ENCODE results near the gene KAT6B.
"Not testable (repeated sequence)": the region's sequence is repeated elsewhere in the genome, so short reads cannot be mapped to it uniquely, and the experiment has no call there.

KAT6B gene

GRCh38 chr10:75051308-75051707 is 224.9 kb downstream of the KAT6B start:
- H3K4me3 ChIP-seq (ENCODE audit: low read depth, low read length): no peak overlapping the region
- no peak for DNase-seq (ENCODE audit: low read depth)
- TF ChIP-seq, protein P1, sequence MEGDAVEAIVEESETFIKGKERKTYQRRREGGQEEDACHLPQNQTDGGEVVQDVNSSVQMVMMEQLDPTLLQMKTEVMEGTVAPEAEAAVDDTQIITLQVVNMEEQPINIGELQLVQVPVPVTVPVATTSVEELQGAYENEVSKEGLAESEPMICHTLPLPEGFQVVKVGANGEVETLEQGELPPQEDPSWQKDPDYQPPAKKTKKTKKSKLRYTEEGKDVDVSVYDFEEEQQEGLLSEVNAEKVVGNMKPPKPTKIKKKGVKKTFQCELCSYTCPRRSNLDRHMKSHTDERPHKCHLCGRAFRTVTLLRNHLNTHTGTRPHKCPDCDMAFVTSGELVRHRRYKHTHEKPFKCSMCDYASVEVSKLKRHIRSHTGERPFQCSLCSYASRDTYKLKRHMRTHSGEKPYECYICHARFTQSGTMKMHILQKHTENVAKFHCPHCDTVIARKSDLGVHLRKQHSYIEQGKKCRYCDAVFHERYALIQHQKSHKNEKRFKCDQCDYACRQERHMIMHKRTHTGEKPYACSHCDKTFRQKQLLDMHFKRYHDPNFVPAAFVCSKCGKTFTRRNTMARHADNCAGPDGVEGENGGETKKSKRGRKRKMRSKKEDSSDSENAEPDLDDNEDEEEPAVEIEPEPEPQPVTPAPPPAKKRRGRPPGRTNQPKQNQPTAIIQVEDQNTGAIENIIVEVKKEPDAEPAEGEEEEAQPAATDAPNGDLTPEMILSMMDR (IDR thresholded peaks at IDR 0.05; ENCODE audit: low read depth, low read length, missing control alignments): no peak

- DNase-seq (ENCODE audit: low read depth); H3K4me3 ChIP-seq (ENCODE audit: low read depth, low read length): not testable (repeated sequence)
Measured at GRCh38 chr10:75055896-75056406, 229.6 kb downstream of the KAT6B start.

DNA sequence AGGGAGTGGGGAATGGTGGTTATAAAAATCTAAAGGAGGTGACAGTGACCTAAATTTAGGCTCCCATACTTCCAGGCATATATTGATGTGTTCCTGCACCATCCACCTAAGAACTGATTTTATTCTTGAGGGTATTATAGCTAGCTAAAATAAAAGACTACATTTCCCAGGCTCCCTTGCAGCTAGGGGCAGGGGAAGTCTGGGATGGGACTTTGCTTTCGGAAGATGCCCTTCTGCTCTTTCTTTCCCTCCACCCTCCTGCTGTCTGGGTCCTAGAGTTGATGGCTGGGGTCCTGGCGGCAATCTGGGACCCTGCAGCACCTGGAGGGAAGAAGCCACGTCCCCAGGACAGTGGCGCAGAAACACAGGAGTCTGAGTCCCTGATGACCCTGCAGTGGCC is 231.3 kb downstream of the KAT6B start:
- no peak overlapping the region for H3K4me3 ChIP-seq (ENCODE audit: low read depth, low read length)
- no peak for DNase-seq (ENCODE audit: low read depth)
- TF ChIP-seq, protein P1 (IDR thresholded peaks at IDR 0.05; ENCODE audit: low read depth, low read length, missing control alignments): no peak

- no peak for DNase-seq (ENCODE audit: low read depth)
- TF ChIP-seq, protein P1 (IDR thresholded peaks at IDR 0.05; ENCODE audit: low read depth, low read length, missing control alignments): no peak
- no peak overlapping the region for H3K4me3 ChIP-seq (ENCODE audit: low read depth, low read length)
Measured at GRCh38 chr10:75058161-75058560, 231.8 kb downstream of the KAT6B start.

DNA sequence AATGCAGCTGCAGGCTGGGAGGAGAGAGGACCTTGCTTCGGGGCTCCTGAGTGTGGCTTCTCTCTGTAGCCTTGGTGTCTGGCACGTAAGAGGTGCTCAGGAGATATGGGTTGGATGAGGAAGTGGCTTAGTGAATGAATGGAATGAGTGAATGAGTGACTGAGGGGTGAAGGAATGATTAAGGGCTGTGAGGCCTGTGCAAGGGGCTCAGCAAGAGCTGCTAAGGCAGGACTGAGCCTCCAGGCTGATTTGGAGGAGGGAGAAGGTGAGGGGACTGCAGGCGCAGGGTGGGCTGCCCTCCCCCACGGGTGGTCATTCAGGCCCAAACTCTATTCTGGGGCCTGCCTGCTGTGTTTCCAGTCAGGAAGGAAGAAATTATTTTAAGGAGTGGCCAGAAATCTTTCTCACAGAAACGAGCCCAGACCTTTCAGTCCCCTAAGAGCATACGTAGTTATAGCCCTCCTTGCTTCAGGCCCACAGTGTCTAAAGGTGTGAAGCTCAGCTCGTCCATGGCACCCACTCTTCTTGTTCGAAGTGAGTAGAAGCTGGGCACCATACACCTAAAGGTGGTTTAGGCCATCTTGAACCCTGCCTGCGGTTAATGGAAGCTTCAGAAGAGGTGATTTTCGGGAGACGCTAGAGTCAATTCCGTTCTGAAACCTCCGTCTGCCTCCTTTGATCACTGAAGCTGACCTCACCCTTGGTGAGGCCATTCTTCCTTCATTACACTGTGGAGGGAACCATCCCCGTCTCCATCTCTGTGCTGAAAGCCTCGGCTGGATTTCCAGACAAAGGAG is 235.5 kb downstream of the KAT6B start:
- TF ChIP-seq, protein P1 (IDR thresholded peaks at IDR 0.05; ENCODE audit: low read depth, low read length, missing control alignments): no peak
- no peak overlapping the region for H3K4me3 ChIP-seq (ENCODE audit: low read depth, low read length)
- DNase-seq (ENCODE audit: low read depth): no peak

GRCh38 chr10:75062506-75063299 is 236.3 kb downstream of the KAT6B start:
- no peak overlapping the region for H3K4me3 ChIP-seq (ENCODE audit: low read depth, low read length)
- TF ChIP-seq, protein P1 (IDR thresholded peaks at IDR 0.05; ENCODE audit: low read depth, low read length, missing control alignments): no peak
- no peak for DNase-seq (ENCODE audit: low read depth)

GRCh38 chr10:75063461-75064230 is 237.2 kb downstream of the KAT6B start:
- TF ChIP-seq, protein P1 (IDR thresholded peaks at IDR 0.05; ENCODE audit: low read depth, low read length, missing control alignments): no peak
- DNase-seq (ENCODE audit: low read depth): no peak
- no peak overlapping the region for H3K4me3 ChIP-seq (ENCODE audit: low read depth, low read length)

Measured in GM12864 (cell line).